GM19238 (cell line): ENCODE data around the gene RHBDL3.
"Not testable (repeated sequence)": the region's sequence is repeated elsewhere in the genome, so short reads cannot be mapped to it uniquely, and the experiment has no call there.

Experiments used
- DNase-seq: peaks from one replicate; pipeline ENCODE4 v3.0.0; 2011; ENCODE audit warnings: low spot score; ENCODE audit not compliant: insufficient read length

The RHBDL3 gene

DNA sequence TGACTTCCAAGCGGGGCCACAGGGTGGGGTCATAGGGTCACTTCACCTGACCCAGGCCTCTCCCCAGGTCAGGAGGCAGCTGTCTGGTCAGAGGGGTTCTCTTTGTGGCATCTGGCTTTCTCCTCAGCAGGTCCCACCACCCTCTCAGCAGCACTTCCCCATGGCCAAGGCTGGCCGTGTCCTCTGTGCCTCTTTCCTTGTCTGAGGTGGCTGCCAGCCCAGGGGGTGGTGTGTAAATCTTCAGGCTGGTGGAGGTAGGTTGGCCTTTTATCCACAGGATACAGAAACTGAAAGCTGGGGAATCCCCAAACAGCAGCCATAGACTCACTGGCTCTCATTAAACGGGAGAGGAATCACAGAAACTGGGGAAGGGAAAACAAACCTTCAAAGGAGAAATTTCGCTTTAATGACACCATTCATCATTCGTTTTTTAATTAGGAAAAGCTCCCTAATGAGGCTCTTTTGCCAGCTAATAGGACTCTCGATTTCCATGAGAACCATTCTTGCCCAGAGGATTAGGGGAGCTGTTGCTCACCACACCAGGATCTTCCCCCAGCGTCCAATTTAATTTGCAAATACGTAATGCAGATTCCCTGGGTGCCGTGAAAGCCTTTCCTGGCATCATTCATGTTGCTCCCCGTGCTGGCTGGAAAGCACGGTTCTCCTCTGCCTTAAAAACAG, 58.3 kb downstream of the RHBDL3 start:
- DNase-seq, result no peak

GRCh38 chr17:32327911-32328310, 62.3 kb downstream of the RHBDL3 start:
- no peak for DNase-seq

GRCh38 chr17:32330147-32330546, 64.5 kb downstream of the RHBDL3 start:
- DNase-seq, result no peak

DNA sequence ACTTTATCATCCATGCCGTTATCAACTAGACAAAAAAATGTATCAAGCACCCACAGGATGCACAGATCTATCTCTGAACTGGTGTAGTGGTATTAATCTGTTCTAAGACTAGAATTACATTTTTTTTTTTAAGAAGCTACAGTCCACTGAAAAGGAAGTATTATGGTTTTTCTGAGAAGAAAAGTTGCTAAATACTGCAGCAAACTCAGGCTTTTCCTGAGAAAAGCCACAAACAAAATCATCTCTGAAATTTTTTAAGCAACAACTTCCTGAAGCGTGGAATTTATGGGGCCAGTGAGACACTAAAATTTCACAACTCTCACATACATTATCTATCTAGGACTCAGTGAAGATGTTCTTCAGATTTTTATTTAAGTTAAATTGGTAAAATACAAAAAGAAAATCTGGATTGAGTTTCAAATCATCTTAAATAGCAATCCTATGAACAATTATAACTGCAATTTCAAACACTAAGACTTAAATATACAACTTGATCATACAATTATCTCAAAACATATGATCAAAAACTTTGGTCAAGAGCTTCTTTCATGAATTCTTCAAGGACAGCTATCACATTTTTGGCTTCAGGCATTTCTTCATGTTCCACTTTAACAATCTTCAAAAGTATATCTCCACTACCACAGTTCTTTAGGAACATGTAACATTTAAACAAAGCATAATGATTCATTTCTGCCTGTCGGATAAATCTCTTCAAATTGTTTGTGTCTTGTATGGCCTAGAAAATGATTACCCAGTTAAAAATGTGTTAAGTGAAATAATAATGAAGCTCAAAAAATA, 65.8 kb downstream of the RHBDL3 start:
- no peak for DNase-seq

DNA sequence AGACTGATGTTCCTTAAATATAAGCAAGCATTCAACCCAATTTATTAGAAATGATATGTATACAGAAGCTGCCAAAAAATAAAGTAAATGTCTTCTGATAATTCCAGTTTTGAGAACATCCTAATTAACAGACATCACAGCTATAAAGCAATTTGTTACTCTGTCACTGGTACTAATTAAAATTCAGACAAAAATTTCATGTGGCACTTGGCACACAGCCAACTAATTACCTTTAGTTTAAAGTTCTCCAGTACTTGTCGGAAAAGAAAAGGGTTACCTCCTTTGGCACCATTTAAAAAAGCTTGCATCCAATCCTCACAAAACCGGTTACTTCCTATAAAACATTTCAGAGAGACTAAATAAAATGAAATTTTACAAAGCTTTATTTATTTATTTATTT, 67.6 kb downstream of the RHBDL3 start:
- no peak for DNase-seq

DNA sequence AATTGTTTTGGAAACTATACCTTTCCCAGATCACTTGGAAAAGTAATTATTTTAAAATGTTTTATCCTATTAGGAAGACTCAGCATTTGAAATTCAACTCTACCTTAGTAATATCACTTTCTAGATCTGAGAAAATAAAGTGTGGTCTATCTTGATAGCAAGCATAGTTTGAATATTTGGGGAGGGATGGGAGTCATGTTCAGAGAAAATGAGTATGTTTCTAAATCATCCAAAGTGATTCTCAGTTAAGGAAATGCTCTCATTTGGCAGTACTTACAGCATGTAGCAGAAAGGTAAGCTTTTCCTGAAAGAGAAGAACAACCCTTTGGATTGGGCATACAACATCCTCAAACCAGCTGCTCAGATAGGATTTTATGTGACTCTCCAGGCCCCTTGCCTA, 69.4 kb downstream of the RHBDL3 start:
- no peak for DNase-seq

- DNase-seq, result no peak
Observed at GRCh38 chr17:32335687-32336086, 70.1 kb downstream of the RHBDL3 start.

GRCh38 chr17:32341141-32341856, 75.7 kb downstream of the RHBDL3 start:
- no peak for DNase-seq

DNA sequence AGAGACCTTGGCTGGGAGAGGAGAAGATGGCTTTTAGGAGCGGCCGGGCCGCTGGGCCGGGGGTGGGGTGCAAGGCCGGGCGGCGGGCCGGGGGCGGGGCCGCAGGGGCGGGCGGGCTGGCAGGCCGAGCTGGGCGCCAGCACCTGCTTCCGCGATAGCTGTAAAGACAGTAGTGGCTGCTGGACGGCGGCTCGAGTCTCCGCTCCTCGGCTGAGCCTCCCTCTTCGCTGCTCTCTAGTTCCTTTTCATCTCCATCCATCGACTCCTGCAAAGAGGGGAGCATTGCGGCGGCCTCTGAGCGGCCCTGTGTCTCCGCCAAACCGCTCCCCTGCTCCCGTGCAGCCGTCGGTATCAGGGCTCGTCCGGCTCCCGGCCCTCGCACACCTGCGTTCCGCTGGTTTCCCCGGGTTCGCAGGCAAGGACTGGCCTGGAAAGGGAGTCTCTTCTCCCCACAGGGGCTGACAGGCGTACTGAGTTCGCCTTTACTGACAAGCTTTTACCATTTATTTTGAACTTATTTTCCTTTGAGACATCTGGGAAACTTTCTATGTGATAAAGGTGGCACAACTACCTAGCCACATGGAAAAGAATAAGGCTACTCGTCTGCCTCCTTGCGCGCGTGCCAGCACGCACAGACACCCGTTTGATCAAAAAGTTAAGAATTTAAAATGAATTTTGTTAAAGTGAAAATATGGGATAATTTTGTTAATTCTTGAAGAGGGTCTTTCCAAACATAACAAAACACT, 76.4 kb downstream of the RHBDL3 start, which contains the start of gene C17orf75:
C17orf75 (minus strand) TSS at position 317 of the 746 bp plus-strand sequence; CDS start at position 283, 34 bp downstream.
- peak; percentile 64 for DNase-seq

DNA sequence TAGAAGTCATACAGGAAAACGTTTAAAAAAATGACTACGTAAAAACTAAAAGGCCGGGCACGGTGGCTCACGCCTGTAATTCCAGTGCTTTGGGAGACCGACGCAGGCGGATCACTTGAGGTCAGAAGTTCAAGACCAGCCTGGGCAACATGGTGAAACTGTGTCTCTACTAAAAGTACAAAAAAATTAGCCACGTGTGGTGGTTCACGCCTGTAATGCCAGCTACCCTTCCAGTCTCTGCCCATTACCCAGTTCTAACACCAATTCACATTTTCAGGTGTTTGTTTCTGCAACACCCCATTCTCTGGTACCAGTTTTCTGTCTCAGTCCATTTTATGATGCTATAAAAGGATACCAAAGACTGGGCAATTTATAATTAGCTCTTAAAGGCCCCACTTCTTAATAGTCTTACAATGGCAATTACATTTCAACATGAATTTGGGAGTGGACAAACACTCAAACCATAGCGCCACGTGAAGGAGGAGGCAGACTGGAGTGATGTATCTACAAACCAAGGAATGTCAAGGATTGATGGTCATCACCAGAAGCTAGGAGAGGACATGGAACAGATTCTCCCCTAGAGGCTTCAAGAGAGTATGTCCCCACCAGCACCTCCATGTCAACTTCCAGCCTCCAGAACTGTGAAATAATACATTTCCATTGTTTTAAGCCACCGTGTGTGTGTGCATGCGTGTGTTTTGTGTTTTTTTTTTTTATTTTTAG, 77.1 kb downstream of the RHBDL3 start:
- no peak for DNase-seq

GRCh38 chr17:32345951-32346600, 80.4 kb downstream of the RHBDL3 start:
- no peak for DNase-seq

- DNase-seq, result no peak
Observed at GRCh38 chr17:32348483-32348800, 82.8 kb downstream of the RHBDL3 start.

GRCh38 chr17:32349503-32349853, 83.8 kb downstream of the RHBDL3 start:
- no peak for DNase-seq

DNA sequence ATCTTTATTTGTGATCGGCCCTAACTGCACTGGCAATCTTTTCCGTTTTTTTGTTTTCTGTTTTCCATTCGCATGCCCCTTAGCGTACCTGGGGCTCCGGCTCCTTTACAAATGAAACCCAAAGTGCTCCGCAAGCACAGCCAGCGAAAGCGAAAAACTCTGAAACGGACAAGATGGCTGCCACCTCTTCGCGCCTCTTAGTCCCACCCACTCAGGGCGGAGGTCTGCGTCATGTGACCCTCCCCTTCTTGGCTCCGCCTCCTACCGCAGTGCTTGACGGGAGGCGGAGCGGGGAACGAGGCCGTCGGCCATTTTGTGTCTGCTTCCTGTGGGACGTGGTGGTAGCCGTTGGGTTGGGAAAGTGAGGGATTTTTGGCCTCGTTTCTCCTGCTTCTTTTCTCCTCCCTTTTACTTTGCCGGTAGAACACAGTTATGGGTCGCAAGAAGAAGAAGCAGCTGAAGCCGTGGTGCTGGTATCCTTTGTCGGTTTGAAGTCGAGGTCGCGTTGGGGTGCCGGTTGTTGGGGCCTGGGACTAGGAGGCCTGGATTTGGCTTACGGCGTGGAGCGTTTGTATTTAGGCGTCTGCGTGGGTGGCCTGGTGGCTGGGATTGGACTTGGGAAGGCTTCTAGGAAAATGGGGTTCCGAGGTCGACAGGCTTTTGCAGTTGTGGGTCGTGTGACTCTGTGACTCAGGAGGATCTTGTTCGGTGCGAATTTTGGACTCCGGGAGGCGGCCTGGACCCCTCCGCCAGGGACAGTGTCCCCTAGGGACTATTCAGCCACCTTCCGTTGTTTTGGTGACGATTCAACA, 84.4 kb downstream of the RHBDL3 start, which contains the start of gene ZNF207:
ZNF207 (plus strand) TSS at position 304 of the 812 bp plus-strand sequence; CDS start at position 433, 129 bp downstream.
- peak; percentile 78 for DNase-seq

DNA sequence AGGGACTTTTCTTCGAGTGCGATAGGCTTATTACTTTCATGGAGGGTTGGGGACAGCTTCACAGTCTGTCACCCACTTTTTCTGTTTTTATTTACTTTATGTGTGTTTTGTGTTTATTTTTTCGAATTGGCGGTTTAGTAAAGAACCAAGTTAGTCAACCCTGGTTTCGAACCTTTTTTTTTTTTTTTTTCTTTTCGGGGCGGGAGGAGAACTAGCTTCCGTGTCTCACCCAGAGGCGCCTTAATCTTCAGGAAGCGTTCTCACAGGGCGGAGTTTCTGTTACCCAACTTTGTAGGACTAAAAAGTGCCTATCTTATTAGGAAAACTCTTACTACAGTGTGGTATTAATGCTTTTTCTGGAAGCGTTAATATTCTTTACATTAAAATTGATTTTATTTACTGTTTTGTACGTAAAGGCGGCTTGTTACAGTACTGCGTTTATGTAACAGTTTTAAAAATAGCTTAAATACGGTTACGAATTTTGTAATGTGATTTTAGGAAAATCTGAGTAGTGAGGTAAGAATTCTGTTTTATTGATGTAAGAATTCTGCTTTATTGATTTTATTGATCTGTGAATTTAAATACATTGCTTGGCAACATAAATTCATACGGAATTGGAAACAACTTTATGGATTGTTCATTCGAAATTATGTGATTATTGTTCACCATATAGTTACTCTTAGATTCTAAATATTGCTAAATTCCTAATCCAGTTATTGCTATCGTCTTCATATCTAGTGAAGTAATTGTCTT, 85.2 kb downstream of the RHBDL3 start:
- no peak for DNase-seq

- DNase-seq, result not testable (repeated sequence)
Observed at GRCh38 chr17:32352734-32353133, 87.1 kb downstream of the RHBDL3 start.

DNA sequence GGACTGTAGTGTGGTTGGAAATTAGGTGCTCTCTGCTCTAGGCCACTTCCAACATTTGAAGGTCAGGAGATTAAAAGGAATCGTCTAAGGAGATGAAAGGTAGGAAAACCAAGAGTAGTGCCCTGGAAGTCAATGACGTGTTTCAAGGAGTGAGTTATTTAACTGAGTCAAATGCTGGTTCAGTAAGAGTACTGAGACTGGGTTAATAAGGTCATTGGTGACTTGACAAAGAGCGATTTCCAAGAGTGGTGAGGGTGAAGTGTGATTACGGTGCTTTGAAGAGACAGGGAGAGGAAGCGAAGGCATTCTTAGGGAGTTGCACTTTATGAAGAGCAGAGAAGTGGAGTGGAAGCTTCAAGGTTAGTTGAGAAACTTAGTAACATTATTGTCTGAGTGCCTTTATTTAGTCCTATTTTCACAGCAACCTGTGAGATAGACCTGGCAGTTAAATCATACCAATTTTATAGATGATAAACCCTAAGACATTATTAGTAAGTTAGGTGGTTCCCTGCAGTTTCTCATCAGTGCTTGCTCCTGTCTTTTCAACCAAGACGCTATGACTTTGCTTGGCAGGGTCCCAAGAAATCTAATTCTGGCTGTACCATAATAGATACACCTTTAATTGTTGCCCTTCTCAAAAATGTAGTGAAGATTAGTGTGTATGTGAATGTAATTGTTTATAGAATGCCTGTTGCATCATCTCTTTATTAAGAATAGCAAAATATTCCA, 90.2 kb downstream of the RHBDL3 start:
- no peak for DNase-seq

DNA sequence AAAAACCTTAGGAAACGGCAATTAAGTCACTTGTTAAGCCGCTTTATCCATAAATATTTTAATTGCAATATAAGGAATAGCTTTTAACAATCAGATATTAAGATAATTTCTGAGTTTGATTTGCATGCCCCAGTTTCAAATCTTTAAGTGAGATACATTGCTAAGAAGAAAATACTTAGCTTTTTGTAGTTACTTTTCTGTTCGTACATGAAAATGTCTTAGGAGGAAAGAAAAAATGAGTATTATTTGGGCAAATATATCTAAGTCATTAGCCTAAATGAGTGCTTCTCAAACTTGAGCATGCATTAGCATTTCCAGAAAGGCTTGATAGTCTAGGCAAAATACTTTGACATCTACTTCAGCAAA, 90.7 kb downstream of the RHBDL3 start:
- no peak for DNase-seq
